Neutrophil (primary cell): ENCODE results near the gene CRACDL.

Experiments
- H3K27ac ChIP-seq: fragments of 200-600 bp; sonication (generic); 2 replicates; pipeline ENCODE4 v1.5.1; 2016; ENCODE audit warnings: mild to moderate bottlenecking, moderate library complexity
- H3K27me3 ChIP-seq: fragments of 200-600 bp; sonication (generic); 2 replicates; pipeline ENCODE4 v1.6.0; 2016; ENCODE audit warnings: mild to moderate bottlenecking
- H3K36me3 ChIP-seq: fragments of 200-600 bp; sonication (generic); 2 replicates; pipeline ENCODE4 v1.5.1; 2017
- H3K4me1 ChIP-seq, 2 experiments: fragments of 200-600 bp in 1 of 2; sonication (generic) in 1 of 2; 1 replicate in 1 of 2; 2 replicates in 1 of 2; pipeline versions ENCODE4 v1.5.1 to v1.6.1; 2013 to 2016; ENCODE audit warnings: low read depth in 1 of 2, low read length in 1 of 2, mild to moderate bottlenecking in 1 of 2, moderate library complexity in 1 of 2; ENCODE audit not compliant: control insufficient read depth in 1 of 2, insufficient read depth in 1 of 2
- H3K4me3 ChIP-seq, 2 experiments: fragments of 200-600 bp in 1 of 2; sonication (generic) in 1 of 2; 1 replicate in 1 of 2; 2 replicates in 1 of 2; pipeline ENCODE4 v1.5.1; 2013 to 2016; ENCODE audit warnings: low read depth in 1 of 2, low read length in 1 of 2, mild to moderate bottlenecking in 1 of 2, moderate library complexity in 1 of 2
- H3K9me3 ChIP-seq: fragments of 200-600 bp; sonication (generic); 2 replicates; pipeline ENCODE4 v1.5.1; 2016
- TF ChIP-seq, protein P1 (sequence below): fragments of 200-600 bp; sonication (generic); IDR thresholded peaks from 2 replicates; pipeline ENCODE4 v1.5.1; 2016; ENCODE audit warnings: antibody characterized with exemption

CRACDL gene

DNA sequence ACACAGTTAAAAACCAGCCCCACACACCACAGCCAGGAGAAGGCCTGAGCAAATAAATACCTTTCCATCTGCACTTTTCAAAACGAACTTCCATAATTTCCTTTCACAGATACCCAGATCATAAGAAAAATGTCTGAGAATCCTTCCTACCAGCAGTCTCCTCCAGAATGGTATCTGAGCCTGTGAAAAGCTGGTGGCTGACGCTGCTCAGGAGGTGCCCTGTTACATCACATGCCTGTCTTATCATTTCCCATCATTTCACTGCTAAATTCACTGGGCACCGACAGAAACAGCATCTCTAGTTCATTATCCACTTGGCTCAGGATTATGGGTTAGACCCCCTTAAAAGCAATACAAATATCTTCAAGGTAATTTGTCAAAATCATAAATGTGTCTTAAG lies 4.4 kb downstream of the CRACDL start:
- H3K27ac ChIP-seq = no peak overlapping the region
- no peaks in the 10 kb centered on the region for H3K36me3 ChIP-seq
- TF ChIP-seq, protein P1, sequence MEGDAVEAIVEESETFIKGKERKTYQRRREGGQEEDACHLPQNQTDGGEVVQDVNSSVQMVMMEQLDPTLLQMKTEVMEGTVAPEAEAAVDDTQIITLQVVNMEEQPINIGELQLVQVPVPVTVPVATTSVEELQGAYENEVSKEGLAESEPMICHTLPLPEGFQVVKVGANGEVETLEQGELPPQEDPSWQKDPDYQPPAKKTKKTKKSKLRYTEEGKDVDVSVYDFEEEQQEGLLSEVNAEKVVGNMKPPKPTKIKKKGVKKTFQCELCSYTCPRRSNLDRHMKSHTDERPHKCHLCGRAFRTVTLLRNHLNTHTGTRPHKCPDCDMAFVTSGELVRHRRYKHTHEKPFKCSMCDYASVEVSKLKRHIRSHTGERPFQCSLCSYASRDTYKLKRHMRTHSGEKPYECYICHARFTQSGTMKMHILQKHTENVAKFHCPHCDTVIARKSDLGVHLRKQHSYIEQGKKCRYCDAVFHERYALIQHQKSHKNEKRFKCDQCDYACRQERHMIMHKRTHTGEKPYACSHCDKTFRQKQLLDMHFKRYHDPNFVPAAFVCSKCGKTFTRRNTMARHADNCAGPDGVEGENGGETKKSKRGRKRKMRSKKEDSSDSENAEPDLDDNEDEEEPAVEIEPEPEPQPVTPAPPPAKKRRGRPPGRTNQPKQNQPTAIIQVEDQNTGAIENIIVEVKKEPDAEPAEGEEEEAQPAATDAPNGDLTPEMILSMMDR = no peak
- H3K27me3 ChIP-seq = peaks cover 32% of the 10 kb centered on the region
- H3K4me1 ChIP-seq = peaks cover 10 to 11% of the 10 kb centered on the region in 2 experiments
- no peaks in the 10 kb centered on the region for H3K9me3 ChIP-seq
- no peak overlapping the region for H3K4me3 ChIP-seq

- no peaks in the 10 kb centered on the region for H3K36me3 ChIP-seq
- peaks cover 15% of the 10 kb centered on the region for H3K27me3 ChIP-seq
- no peak overlapping the region for H3K27ac ChIP-seq
- peaks cover 0 to 2% of the 10 kb centered on the region in 2 experiments for H3K4me1 ChIP-seq
- H3K9me3 ChIP-seq = no peaks in the 10 kb centered on the region
- H3K4me3 ChIP-seq = no peak overlapping the region
- TF ChIP-seq, protein P1 = no peak
Observed at GRCh38 chr2:98929920-98930319, 6.1 kb downstream of the CRACDL start.

DNA sequence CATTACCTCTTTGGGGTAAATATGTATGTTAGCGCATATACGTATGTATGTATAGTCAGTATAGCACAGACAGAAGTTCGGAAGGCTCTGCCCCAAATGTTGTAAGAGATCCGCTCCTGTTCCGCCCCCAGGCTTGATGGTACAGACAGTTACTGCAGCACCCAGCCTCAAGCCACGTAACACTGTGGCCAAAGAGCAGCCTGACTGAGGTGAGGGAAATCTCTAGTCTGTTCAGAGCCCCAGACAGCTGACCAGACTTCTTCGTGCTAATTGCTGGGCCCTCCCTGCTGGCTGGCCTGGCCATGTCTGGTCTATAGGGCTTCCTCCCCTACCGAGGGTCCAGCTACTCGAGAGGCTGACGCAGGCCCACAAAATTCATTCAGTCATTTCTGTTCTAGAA lies 7.8 kb downstream of the CRACDL start:
- Histone ChIP-seq H3K4me3 (no peak overlapping the region), H3K4me1 (peaks cover 0 to 4% of the 10 kb centered on the region in 2 experiments), H3K9me3 (no peaks in the 10 kb centered on the region), H3K36me3 (no peaks in the 10 kb centered on the region), H3K27ac (no peak overlapping the region), H3K27me3 (no peaks in the 10 kb centered on the region)
- TF ChIP-seq, protein P1 = no peak

- no peaks in the 10 kb centered on the region for H3K36me3 ChIP-seq
- H3K9me3 ChIP-seq = no peaks in the 10 kb centered on the region
- H3K27ac ChIP-seq = no peak overlapping the region
- TF ChIP-seq, protein P1 = no peak
- no peak overlapping the region for H3K4me3 ChIP-seq
- no peaks in the 10 kb centered on the region for H3K27me3 ChIP-seq
- H3K4me1 ChIP-seq = peaks cover 0 to 4% of the 10 kb centered on the region in 2 experiments
Observed at GRCh38 chr2:98927027-98927426, 9.0 kb downstream of the CRACDL start.

DNA sequence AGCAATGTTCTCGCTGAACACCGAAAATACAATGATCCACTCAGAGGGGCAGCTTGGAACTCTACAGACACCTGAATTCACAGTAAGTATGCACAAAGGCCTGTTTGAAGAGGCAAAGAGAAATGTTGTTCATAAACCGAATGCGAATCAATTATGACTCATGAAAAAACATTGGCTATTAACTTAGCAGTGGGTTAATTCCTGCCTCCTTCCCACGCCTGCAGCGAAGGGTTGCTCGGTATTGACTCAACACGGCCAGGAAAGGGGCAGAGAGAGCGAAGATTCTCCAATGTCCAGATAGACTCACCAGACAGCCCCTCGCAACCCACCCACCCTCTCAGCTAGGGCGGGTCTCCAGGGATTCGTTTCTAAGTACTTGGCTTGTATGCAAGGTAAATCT lies 9.4 kb downstream of the CRACDL start:
- no peaks in the 10 kb centered on the region for H3K27me3 ChIP-seq
- no peak overlapping the region for H3K27ac ChIP-seq
- H3K4me1 ChIP-seq = peaks cover 0 to 4% of the 10 kb centered on the region in 2 experiments

More for the DNA sequence above, 9.4 kb downstream of the CRACDL start:
- Histone ChIP-seq H3K9me3 (no peaks in the 10 kb centered on the region), H3K4me3 (no peak overlapping the region), H3K36me3 (no peaks in the 10 kb centered on the region)
- TF ChIP-seq, protein P1 = no peak
